Suprapubic skin (tissue), 4 donors: ENCODE results near the gene SLC44A4. TPM values are rescaled to one million over a fixed set of nuclear protein-coding genes. Genes with fewer than 3 reads are reported as not detected.
"Not testable (repeated sequence)": the region's sequence is repeated elsewhere in the genome, so short reads cannot be mapped to it uniquely, and the experiment has no call there.

ENCODE experiments used
- DNase-seq, 2 donors: peaks; one replicate each; pipeline ENCODE4 v3.0.0-alpha.2; 2019; ENCODE audit warnings: low spot score in 2 of 2
- H3K27ac ChIP-seq: fragments of 200-600 bp; sonication (generic); one replicate; pipeline ENCODE4 v1.5.1; 2019
- H3K27me3 ChIP-seq: fragments of 200-600 bp; sonication (generic); one replicate; pipeline ENCODE4 v1.5.1; 2019
- H3K36me3 ChIP-seq: fragments of 200-600 bp; sonication (generic); one replicate; pipeline ENCODE4 v1.5.1; 2019
- H3K4me1 ChIP-seq: fragments of 200-600 bp; sonication (generic); one replicate; pipeline ENCODE4 v1.5.1; 2019
- H3K4me3 ChIP-seq: fragments of 200-600 bp; sonication (generic); one replicate; pipeline ENCODE4 v1.5.1; 2019; ENCODE audit warnings: mild to moderate bottlenecking
- H3K9me3 ChIP-seq: fragments of 200-600 bp; sonication (generic); one replicate; pipeline ENCODE4 v1.5.1; 2019
- EP300 ChIP-seq: sonication (generic); formaldehyde crosslinking; IDR thresholded peaks from one replicate; pipeline ENCODE4 v1.6.1; 2017; ENCODE audit warnings: antibody characterized with exemption
- POLR2A ChIP-seq, 2 donors: fragments of 450-650 bp; IDR thresholded peaks; one replicate each; pipeline ENCODE4 v1.6.1; 2017; ENCODE audit warnings: antibody characterized with exemption in 2 of 2, mild to moderate bottlenecking in 2 of 2, moderate library complexity in 2 of 2
- POLR2AphosphoS5 ChIP-seq, 3 donors: sonication (generic); formaldehyde crosslinking; IDR thresholded peaks; one replicate each; pipeline ENCODE4 v1.6.1; 2017; ENCODE audit warnings: antibody characterized with exemption in 3 of 3
- WGBS: methylation state at CpG from one replicate; pipeline ENCODE4 v1.1.5; 2018; 5-methylcytosine and 5-hydroxymethylcytosine counted together
- total RNA-seq, 4 donors: library from RNA; depleted of rRNA; stranded (reverse); fragments of >200 nt; gene quantifications; one replicate each; pipeline ENCODE4 v1.1.0, GENCODE V29; 2016
- TF ChIP-seq, protein P1 (sequence below), 2 donors: fragments of 200-600 bp in 1 of 2; fragments of 450-650 bp in 1 of 2; sonication (generic) in 1 of 2; IDR thresholded peaks; one replicate each; pipeline ENCODE4 v1.5.1; 2016 to 2019; ENCODE audit warnings: antibody characterized with exemption in 2 of 2, mild to moderate bottlenecking in 1 of 2, moderate library complexity in 1 of 2

The SLC44A4 gene
- total RNA-seq, 4 donors from 2014 or later, result 1.4 to 7.4 (median 4.1) TPM

- no peaks in the 10 kb centered on the region for H3K36me3 ChIP-seq
- TF ChIP-seq POLR2AphosphoS5 (IDR thresholded peaks at IDR 0.05) (no peak), EP300 (no peak), POLR2A (IDR thresholded peaks at IDR 0.05) (no peak)
- TF ChIP-seq, protein P1, sequence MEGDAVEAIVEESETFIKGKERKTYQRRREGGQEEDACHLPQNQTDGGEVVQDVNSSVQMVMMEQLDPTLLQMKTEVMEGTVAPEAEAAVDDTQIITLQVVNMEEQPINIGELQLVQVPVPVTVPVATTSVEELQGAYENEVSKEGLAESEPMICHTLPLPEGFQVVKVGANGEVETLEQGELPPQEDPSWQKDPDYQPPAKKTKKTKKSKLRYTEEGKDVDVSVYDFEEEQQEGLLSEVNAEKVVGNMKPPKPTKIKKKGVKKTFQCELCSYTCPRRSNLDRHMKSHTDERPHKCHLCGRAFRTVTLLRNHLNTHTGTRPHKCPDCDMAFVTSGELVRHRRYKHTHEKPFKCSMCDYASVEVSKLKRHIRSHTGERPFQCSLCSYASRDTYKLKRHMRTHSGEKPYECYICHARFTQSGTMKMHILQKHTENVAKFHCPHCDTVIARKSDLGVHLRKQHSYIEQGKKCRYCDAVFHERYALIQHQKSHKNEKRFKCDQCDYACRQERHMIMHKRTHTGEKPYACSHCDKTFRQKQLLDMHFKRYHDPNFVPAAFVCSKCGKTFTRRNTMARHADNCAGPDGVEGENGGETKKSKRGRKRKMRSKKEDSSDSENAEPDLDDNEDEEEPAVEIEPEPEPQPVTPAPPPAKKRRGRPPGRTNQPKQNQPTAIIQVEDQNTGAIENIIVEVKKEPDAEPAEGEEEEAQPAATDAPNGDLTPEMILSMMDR (IDR thresholded peaks at IDR 0.05), result no peak
- no peak overlapping the region for H3K27ac ChIP-seq
- DNase-seq, result no peak
- H3K9me3 ChIP-seq, result no peaks in the 10 kb centered on the region
- H3K4me1 ChIP-seq, result no peaks in the 10 kb centered on the region
- H3K27me3 ChIP-seq, result no peaks in the 10 kb centered on the region
- no peak overlapping the region for H3K4me3 ChIP-seq
- WGBS, result 65% methylated on average over 2 of the region's 2 CpGs
Observed at GRCh38 chr6:31920811-31921210, 42.0 kb upstream of the SLC44A4 start.

GRCh38 chr6:31919624-31920303 lies 41.0 kb upstream of the SLC44A4 start:
- H3K4me1 ChIP-seq, result no peaks in the 10 kb centered on the region
- H3K36me3 ChIP-seq, result no peaks in the 10 kb centered on the region
- WGBS, result 68% methylated on average over 6 of the region's 6 CpGs
- TF ChIP-seq POLR2AphosphoS5 (IDR thresholded peaks at IDR 0.05) (no peak), EP300 (no peak)
- no peak for DNase-seq
- H3K27me3 ChIP-seq, result no peaks in the 10 kb centered on the region
- H3K27ac ChIP-seq, result no peak overlapping the region
- H3K4me3 ChIP-seq, result no peak overlapping the region
- no peaks in the 10 kb centered on the region for H3K9me3 ChIP-seq

DNA sequence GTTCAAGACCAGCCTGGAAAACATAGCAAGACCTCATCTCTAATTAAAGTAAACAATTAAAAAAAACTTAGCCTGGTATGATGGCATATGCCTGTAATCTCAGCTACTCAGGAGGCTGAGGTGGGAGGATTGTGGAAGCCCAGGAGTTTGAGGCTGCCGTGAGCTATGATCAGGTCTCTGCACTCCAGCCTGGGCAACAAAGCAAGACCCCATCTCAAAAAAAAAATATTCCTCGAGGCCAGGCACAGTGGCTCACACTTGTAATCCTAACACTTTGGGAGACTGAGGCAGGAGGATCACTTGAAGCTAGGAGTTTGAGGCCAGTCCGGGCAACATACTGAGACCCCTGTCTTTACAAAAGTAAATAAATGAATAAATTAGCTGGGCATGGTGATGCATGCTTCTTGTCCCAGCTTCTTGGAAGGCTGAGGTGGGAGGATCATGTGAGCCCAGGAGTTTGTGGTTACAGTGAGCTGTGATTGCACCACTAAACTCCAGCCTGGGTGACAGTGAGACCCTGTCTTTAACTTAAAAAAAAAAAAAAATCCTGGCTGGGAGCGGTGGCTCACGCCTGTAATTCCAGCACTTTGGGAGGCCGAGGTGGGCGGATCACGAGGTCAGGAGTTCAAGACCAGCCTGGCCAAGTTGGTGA lies 39.4 kb upstream of the SLC44A4 start:
- Histone ChIP-seq H3K27ac (no peak overlapping the region), H3K36me3 (no peaks in the 10 kb centered on the region), H3K4me3 (no peak overlapping the region), H3K27me3 (no peaks in the 10 kb centered on the region), H3K9me3 (no peaks in the 10 kb centered on the region), H3K4me1 (no peaks in the 10 kb centered on the region)
- 86% methylated on average over 8 of the region's 8 CpGs for WGBS
- DNase-seq, result no peak
- TF ChIP-seq EP300 (no peak), POLR2A (IDR thresholded peaks at IDR 0.05) (no peak), POLR2AphosphoS5 (IDR thresholded peaks at IDR 0.05) (no peak)
- TF ChIP-seq, protein P1 (IDR thresholded peaks at IDR 0.05), result no peak

- WGBS, result 65% methylated on average over 6 of the region's 6 CpGs
Observed at GRCh38 chr6:31915756-31916155, 37.0 kb upstream of the SLC44A4 start.

GRCh38 chr6:31915351-31915750 lies 36.6 kb upstream of the SLC44A4 start:
- TF ChIP-seq, protein P1 (IDR thresholded peaks at IDR 0.05), result no peak
- no peaks in the 10 kb centered on the region for H3K27me3 ChIP-seq
- H3K36me3 ChIP-seq, result no peaks in the 10 kb centered on the region
- H3K4me3 ChIP-seq, result no peak overlapping the region
- peaks cover 6% of the 10 kb centered on the region for H3K4me1 ChIP-seq
- no peak for DNase-seq
- no peak overlapping the region for H3K27ac ChIP-seq
- no peaks in the 10 kb centered on the region for H3K9me3 ChIP-seq

More at GRCh38 chr6:31915756-31916155, 37.0 kb upstream of the SLC44A4 start:
- no peak for TF ChIP-seq POLR2A (IDR thresholded peaks at IDR 0.05)
- no peaks in the 10 kb centered on the region for H3K27me3 ChIP-seq
- H3K4me1 ChIP-seq, result peaks cover 6% of the 10 kb centered on the region
- no peak for DNase-seq
- H3K36me3 ChIP-seq, result no peaks in the 10 kb centered on the region
- H3K27ac ChIP-seq, result no peak overlapping the region
- no peaks in the 10 kb centered on the region for H3K9me3 ChIP-seq
- H3K4me3 ChIP-seq, result no peak overlapping the region

DNA sequence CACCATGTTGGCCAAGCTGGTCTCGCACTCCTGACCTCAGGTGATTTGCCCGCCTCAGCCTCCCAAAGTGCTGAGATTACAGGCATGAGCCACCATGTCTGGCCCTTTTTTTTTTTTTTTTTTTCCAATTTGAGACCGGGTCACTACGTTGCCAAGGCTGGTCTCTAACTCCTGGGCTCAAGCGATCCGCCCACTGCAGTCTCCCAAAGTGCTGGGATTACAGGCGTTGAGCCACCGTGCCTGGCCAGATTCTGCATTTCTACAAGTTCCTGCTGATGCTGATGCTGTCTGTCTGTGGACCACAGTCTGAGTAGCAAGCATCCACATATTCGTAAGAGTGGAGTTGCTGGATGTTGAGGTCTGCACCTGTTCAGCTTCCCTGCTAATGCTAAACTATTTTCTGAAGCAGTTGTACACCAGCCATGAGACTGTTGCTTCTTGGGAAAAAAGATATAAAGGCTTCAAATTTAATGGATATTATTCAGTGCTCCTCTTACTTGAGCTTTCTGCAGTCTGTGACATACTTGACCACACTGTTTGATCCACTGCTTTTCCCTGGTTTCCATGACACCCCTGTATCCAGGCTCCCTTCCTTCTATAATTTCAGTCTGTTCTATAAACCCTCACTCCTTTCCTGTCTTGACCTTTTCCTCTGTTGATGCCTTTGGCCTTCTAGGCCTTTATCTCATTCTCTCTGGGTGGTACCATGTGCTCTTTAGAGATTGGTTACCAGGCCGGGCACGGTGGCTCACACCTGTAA lies 33.2 kb upstream of the SLC44A4 start:
- H3K4me3 ChIP-seq, result no peak overlapping the region
- no peak for DNase-seq
- no peaks in the 10 kb centered on the region for H3K36me3 ChIP-seq
- 77% methylated on average over 11 of the region's 11 CpGs for WGBS
- H3K4me1 ChIP-seq, result peaks cover 6% of the 10 kb centered on the region
- no peaks in the 10 kb centered on the region for H3K9me3 ChIP-seq
- H3K27ac ChIP-seq, result no peak overlapping the region
- H3K27me3 ChIP-seq, result no peaks in the 10 kb centered on the region
- TF ChIP-seq, protein P1 (IDR thresholded peaks at IDR 0.05), result no peak
- TF ChIP-seq POLR2AphosphoS5 (IDR thresholded peaks at IDR 0.05), result no peak
- no peak for TF ChIP-seq EP300
- TF ChIP-seq POLR2A (IDR thresholded peaks at IDR 0.05), result no peak

GRCh38 chr6:31909298-31909697 lies 30.5 kb upstream of the SLC44A4 start:
- H3K27ac ChIP-seq, H3K27me3 ChIP-seq, DNase-seq, H3K4me1 ChIP-seq, H3K9me3 ChIP-seq, H3K36me3 ChIP-seq, H3K4me3 ChIP-seq: not testable (repeated sequence)
- WGBS, result 78% methylated on average over 7 of the region's 7 CpGs
